HG03457 (cell line): Measurements from ENCODE around the gene AMT.

Experiments
- ATAC-seq: cut with Tn5 transposase; IDR thresholded peaks from one replicate; pipeline ENCODE4 v1.9.1; 2021; ENCODE audit warnings: moderate number of reproducible peaks; ENCODE audit not compliant: unreplicated experiment

AMT gene, protein sequence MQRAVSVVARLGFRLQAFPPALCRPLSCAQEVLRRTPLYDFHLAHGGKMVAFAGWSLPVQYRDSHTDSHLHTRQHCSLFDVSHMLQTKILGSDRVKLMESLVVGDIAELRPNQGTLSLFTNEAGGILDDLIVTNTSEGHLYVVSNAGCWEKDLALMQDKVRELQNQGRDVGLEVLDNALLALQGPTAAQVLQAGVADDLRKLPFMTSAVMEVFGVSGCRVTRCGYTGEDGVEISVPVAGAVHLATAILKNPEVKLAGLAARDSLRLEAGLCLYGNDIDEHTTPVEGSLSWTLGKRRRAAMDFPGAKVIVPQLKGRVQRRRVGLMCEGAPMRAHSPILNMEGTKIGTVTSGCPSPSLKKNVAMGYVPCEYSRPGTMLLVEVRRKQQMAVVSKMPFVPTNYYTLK

DNA sequence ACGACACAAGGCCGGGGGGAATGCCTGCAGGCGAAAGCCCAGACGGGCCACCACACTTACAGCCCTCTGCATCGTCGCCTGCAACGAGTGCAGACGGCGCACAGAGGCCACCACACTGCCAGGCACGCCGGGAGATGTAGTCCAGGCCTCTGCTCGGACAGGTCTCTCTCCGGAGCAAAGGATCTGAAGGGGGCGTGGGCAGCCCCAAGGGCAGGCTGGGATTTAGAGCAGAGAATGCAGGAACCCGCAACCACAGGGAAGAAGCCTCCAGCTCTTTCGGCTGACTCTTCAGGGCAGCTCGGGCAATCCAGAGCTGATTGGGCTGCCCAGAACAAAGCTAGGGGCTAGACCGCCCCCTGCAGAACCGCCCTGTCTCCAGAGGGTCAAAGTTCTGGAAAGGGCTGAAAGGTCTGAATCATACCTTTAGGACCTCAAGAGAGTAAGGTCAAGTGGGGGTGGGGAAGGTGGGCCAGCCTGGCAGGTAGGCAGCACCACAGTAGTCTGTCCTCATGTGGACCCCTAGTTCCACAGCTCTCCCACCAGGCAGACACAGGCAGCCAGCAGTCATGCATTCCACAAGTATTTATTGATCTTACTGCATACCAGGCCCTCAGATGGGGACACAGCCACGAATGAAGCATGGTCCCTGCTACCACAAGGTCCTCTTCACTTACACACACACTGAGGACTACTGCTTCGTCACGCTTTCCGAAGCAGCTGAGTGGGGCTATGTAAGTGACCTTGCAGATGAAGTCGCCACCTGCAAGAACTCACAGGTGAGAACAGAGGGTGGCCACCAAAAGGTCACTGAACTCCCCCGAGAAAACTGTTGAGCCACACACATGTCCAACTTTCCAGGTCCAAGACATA, at the start of gene AMT:
AMT (minus strand) TSS at position 95 of the 870 bp plus-strand sequence; CDS start at position 72, 23 bp downstream.
- ATAC-seq: no peak

DNA sequence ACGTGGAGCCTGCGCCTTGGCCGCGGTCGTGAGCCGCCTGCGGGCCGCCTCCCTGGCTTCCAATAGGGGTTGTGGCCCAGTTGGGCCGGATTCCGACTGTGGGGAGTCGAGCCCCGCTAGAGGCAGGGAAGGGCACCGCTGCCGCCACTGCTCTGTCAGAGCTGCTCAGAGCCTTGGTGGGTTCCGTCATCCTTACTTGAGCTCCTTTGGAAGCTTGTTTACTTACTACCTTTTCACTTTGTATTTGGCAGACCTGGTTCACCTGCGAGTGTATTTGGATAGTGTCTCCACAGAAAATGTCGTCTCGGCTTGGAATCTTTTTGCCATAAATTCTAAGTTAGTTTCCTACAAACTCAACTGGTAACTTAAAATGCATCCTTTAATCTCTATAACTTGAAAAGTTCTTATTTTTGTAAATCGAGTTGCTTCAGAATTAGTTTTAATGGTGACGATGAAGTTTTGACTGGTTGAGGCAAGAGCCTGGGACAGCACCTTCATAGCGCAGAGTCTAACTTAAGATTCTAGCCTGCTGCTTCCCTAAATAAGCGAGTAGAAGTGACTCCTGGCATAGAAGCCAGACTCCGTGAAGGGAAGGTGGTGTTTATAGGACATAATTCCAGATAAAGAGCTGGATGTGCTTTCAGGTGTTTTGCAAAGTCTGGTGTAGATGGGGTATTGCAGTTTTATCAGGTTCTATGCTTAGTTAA, 48.6 kb upstream of the AMT start:
- ATAC-seq: peak; percentile 23

DNA sequence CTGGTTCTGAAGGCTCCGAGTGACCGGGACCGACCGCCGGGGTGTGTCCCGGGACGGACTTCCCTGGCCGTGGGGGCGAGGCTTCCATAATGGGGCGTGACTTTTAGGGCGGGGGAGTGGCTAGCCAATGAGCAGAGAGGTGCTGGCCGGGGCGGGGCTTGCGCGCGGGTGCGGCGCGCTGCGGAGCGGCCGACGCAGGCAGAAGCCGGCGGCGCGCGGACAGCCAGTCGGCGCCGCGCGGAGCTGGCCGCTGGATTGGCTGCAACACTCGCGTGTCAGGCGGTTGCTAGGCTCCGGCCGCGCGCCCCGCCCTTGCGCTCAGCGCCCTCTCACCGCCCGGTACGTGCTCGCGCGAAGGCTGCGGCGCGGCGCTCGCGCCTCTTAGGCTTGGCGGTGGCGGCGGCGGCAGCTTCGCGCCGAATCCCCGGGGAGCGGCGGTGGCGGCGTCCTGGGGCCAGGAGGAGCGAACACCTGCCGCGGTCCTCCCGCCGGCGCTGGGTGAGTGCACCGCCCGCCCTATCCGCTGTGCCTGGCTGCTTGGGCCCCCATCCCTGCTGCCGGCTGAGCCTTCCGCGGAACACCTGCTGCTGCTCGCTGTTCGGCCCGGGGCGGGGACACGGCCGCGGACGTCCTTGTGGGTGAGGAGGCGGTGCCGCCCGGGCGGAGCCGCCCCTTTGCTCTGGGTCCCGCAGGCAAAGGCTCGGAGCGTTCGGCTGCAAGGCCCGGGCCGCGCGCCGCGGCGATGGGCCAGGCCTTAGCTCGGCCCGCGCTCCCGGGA, 47.9 kb upstream of the AMT start, which contains the start of gene DAG1:
DAG1 (plus strand) TSS at position 332 of the 778 bp plus-strand sequence. CDS start 40,268 bp downstream, outside the sequence.
- peak; percentile 73 for ATAC-seq

DNA sequence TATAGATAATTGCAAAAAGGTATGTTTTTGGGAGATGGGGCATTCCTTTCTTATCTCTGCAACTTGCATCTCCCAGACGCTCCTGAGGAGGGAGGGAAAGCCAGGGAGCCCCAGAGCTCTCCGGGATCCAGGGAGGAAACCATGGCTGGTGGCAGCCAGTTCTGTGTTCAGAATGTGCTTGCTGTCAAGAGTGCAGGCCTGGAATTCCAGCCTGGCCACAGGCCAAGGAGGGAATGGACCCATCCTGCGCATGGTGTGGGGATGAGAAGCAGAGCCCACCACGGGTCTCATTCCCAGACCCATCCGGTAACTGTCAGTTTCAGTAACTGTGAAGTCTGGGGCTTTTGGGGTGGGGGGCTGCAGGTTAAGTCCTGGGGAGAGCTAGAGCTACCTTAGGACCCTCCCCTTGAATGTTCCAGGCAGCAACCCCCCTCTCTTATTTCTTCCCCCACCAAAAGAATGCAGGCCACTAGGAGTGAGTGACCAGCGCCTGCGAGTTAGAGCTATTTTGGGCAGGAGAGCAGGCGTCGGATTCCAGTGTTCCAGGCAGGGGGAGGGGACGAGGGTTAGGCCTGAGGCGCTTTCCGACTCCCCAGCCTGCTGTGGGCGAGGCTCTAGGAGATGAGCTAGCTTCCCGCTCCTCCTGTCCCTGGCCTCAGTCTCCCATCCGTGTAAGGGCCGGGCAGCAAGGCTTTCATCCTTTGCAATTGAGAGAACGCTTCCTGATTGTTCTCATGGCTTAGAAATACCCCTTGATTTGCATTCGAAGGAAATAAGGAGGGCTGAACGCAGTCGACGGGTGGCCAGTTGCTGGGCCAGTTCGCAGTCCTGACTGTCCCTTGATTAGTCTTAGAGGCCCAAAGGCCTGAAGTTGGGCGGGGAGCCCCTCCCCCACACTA, 47.0 kb upstream of the AMT start:
- no peak for ATAC-seq

DNA sequence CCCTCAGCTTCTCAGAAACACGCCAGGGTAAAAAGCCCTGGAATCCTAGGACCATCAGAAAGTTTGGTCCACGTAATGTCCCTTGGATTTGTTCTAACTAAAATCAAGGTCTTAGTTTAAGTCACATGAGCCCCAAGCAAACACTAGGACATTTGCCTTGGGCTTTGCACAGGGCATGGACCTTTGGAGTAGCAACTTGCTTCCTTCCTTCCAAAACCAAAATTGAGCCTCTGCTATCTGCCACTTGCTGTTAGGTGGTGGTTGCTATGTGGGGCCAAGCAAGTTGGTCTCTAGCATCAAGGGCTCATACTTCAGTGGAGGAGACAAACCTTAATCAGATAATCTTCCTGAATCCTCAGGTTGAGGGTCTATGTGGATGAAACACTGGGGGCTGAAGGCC, 43.8 kb upstream of the AMT start:
- no peak for ATAC-seq

DNA sequence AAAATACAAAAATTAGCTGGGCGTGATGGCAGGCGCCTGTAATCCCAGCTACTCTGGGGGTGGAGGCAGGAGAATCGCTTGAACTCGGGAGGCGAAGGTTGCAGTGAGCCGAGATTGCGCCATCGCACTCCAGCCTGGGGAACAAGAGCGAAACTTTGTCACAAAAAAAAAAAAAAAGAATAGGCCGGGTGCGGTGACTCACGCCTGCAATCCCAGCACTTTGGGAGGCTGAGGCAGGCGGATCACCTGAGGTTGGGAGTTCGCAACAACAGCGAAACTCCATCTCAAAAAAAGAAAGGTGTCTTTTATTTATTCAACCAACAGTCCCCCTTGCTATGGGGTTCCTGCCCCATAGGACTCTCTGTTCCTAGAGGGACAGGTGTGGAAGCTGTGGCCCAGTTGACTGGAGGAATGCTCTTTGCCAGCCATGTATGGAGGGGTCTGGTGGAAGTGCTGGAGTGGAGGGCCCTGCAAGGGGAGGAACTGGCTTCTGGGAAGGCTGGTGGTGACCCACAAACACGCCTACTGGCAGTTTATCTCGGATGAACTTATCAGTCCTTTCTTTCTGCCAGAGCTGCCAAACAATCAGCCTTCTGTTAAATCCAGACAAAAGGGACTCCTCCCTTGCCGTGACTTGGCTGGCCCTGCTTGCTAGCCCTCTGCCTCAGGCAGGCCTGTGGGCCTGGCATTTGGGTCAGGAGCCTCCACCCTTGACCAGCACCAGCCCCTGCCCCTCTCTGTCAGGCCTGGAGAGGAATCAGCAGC, 43.2 kb upstream of the AMT start:
- no peak for ATAC-seq

DNA sequence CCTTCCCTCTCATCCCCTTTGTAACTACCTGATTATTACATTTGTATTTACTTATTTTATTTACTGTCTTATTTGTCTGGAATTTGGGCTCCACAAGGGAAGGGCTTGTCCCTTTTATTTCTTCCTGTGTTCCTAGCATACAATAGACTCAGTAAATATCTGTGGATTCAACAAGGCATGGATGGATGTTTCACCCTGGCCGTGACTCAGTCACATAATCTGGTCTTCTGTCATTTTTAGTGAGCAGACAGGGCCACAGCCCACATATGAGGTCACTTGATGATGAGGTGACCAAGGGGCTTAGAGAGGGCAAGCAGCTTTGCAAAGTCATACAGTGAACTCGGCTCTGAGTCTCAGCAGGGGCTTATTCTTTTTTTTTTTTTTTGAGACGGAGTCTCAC, 39.9 kb upstream of the AMT start:
- ATAC-seq: no peak

DNA sequence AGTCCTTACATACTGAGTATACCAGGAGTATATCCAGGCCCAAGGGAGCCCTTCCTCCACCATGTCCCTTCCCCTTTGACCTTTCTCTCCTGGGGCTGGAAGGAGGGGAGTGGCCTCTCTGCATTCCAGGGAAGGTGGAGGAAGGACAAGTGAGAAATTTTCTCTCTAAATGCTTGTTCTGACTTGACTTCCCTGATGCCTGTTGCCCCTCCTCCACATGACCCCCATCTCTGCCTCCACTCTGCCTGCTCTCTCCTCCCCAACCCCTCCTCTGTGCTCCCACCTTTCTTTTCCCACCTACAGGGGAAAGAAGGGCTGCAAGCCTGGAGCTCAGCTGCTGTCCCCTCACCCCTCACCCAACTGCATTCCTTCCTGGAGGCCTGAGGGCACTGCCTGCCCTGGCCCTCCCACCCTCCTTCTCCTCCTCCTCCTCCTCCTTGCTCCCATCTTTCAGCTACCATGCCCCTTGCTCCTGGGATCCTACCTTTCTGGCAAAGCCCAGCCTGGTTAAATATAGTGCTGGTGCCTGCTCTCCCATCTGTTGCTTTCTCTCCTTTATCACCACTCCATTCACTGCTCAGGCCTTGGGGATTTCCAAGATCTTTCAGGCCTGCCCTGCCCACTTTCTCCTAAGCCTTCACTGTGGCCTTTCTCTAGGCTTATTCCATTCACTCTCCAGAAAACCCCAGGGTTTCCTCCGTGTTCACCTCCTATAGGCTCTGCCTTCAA, 39.3 kb upstream of the AMT start:
- no peak for ATAC-seq

DNA sequence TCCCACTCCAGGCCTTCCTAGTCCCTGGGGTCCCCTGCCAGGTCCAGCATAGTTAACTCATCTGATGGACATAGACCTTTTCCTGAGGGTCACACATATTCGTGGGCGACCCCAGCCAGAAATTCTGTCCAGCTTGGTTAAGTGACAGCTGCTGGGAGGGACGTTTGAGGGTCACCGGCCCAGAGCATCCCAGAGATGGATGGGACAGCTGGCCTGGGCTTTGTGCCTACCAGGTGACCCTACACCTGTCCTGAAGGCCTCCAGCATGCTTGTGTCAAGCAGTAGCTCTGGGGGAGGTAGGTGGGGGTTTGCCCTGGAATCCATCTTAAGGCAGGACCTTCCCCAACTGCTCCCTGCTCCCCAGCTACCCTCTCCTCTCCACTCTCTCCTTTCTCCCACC, 38.7 kb upstream of the AMT start:
- no peak for ATAC-seq

DNA sequence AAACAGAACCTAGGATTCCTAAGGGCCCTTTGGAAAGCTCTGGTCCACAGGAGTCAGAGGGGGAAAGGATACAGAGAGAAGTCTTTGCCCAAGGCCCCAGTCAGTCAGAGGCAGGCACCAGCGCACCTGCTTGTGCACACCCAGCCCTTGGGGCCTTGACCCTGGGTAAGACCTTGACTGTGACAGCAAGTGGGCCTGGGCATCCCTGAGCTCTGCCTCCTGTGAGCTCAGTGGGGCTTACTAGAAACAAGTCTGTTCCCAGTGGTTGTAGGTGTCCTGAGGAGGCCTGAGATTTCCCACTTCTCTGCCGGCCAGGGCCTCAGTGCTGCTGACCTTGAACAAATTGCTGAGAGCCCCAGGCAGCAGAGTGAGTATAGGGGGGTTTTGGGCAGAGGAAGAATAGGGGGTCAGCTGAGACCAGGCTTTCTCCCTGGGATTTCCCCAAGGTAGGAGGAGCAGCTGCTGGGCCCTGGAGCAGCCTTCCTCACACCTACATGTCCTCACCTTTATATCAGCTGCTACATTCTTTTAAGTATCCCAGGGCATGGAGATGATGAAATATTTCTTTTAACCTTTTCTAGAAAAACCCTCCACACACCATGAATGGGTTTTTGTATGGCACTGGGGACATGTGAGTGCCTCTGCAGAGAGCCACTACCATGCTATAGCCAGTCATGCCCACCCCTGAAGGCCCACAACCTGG, 38.1 kb upstream of the AMT start:
- ATAC-seq: no peak

DNA sequence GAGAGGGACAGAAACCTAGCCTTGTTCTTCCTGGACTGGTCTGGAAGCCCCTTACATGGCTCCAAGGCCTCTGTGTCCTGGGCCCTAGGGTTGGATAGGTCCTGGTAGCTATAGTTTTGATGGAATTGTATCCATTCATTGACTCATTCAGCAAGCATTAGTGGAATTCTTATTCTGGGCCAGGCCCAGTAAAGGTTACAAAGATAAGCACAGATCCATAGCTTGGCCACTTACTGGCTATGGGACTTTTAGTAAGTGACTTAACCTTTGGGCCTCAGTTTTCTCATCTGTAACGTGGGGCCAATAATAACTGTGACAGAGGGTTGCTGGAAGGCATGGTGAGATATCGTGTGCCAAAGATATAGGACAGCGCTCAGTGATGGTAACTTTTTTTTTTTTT, 34.2 kb upstream of the AMT start:
- no peak for ATAC-seq

DNA sequence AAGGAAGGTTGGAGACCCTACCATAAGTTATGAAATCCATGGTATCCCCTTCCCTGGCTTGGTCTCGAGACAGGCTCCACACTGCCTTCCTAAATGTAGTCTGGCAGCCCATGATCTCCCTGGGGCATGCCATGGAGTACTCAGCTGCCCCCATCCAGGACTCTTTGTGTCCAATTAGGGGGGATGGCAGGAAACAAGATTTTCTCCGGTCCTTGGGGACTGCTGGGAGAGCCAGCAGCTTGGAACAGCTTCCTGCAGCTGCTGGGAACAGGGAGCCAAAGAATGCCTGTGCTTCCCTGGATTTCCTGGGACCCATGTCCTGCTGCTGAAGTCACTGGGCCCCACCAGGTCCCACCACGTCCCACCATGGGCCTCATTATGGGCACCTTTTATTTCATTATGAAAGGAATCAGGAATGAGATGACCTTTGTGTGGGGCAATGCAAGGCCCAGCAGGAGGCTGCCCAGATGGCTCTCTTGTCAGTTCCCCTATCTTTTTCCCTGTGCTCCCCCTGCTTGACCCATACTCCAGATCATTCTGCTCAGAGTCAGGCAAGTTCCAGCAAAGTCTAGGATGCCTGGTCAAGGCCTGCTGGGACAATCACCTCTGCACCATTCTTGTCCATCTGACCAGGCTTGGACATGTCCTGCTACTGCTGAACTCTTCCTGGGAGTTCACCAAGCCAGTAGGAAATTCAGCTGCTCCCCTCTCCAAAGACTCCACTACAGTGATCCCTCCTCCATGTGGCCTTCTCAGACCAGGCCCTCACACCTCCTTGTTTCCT, 32.8 kb upstream of the AMT start:
- ATAC-seq: no peak

DNA sequence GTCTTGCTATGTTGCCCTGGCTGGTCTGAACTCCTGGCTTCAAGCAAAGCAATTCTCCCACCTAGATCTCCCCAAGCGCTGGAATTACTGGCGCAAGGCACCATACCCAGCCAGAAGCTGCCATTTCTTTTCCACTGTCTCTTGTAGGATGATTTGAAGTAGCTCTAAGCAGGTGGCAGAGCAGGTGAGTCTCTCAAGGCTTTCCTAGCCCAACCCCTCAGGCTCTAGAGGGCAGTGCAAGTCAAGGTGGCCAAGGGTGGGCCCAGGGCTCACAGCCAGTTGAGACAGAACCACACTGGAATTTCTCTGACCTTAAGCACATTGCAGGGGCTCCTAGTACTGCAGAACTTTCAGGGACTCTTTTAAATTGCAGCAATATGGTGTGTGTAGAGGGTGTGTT, 32.2 kb upstream of the AMT start:
- ATAC-seq: no peak

DNA sequence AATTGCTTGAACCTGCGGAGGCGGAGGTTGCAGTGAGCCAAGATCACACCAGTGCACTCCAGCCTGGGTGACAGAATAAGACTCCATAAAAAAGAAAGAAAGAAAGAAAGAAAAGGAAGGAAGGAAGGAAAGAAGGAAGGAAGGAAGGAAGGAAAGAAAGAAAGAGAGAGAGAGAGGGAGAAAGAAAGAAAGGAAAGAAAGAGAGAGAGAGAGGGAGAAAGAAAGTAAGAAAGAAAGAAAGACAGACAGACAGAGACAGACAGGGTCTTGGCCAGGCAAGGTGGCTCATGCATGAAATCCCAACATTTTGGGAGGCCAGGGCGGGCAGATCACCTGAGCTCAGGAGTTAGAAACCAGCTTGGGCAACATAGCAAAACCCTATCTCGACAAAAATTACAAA, 31.3 kb upstream of the AMT start:
- ATAC-seq: no peak

DNA sequence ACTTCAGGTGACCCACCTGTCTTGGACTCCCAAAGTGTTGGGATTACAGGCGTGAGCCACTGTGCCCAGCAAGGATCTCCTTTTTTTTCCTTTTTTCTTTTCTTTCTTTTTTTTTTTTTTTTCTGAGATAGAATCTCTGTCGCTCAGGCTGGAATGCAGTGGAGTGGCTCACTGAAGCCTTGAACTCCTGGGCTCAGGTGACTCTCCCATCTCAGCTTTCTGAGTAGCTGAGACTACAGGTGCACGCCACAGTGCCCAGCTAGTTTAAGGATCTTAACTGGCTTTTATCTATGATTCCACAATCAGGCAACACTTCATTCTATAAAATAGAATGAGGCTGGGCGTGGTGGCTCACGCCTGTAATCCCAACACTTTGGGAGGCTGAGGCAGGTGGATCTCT, 23.1 kb upstream of the AMT start:
- no peak for ATAC-seq

DNA sequence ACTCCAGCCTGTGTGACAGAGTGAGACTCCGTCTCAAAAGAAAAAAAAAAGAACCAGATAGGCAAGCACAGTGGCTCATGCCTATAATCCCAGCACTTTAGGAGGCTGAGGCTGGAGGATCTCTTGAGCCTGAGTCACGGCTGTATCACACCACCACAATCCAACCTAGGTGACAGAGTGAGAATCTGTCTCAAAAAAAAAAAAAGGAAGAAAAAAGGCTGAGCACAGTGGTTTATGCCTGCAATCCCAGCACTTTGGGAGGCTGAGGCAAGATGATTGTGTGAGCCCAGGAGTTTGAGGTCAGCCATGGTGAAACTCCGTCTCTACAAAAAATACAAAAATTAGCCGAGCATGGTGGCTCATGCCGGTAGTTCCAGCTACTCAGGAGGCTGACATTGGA, 12.5 kb upstream of the AMT start:
- ATAC-seq: no peak

DNA sequence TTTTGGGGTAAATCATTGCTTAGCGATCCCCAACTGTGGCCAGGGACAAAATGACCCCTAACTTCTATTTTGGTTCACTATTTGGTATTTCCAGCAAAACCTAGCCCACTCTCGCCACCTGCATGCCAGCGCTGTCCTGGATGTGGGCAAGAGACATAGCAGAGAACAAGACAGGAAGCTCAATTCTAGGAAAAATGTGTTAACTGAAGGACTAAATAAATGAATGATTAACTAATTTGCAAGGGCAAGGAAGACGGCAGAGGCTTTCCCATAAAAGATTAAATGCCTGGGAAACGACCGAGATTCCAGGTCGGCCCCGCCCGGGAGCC, 6.4 kb upstream of the AMT start:
- no peak for ATAC-seq
